ENCODE data around the gene PDE1A.

- TF ChIP-seq, protein P1, sequence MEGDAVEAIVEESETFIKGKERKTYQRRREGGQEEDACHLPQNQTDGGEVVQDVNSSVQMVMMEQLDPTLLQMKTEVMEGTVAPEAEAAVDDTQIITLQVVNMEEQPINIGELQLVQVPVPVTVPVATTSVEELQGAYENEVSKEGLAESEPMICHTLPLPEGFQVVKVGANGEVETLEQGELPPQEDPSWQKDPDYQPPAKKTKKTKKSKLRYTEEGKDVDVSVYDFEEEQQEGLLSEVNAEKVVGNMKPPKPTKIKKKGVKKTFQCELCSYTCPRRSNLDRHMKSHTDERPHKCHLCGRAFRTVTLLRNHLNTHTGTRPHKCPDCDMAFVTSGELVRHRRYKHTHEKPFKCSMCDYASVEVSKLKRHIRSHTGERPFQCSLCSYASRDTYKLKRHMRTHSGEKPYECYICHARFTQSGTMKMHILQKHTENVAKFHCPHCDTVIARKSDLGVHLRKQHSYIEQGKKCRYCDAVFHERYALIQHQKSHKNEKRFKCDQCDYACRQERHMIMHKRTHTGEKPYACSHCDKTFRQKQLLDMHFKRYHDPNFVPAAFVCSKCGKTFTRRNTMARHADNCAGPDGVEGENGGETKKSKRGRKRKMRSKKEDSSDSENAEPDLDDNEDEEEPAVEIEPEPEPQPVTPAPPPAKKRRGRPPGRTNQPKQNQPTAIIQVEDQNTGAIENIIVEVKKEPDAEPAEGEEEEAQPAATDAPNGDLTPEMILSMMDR (conservative IDR thresholded peaks at IDR 0.05) = no peak
- no peak for TF ChIP-seq EZH2 (IDR thresholded peaks at IDR 0.05; ENCODE audit: low read depth)
Observed at GRCh38 chr2:182358601-182359000, 68.2 kb downstream of the PDE1A start.
